ENCODE measurements around the gene MRPS17. TPM values are rescaled to one million over a fixed set of nuclear protein-coding genes. Genes with fewer than 3 reads are reported as not detected.

MRPS17 gene
- total and polyA plus RNA-seq, 2 donors (not counting 1 experiment from before 2014, with no cell fraction given): 14.6 to 17.5 TPM

DNA sequence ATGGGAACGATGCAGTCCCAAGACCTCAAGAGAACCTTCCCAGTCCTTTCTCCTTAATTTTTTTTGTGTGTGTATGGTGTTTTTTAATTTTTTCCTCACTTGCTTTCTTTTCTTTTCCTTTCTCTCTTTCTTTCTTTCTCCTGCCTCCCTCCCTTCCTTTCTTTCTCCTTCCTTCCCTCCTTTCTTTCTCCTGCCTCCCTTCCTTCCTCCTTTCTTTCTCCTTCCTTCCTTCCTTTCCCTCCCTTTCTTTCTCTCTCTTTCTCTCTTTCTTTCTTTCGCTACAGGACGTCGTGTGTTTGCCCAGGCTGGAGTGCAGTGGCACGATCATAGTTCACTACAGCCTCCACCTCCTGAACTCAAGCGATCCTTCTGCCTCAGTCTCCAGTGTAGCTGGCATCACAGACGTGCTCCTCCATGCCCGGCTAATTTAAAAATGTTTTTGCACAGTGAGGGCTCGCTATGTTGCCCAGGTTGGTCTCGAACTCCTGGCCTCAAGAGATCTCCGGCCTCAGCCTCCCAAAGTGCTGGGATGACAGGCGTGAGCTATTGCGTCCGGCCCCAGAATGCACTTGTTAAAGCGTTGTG lies 12.0 kb downstream of the MRPS17 start:
- no peaks in the 10 kb centered on the region for H4K20me1 ChIP-seq (ENCODE audit: control insufficient read depth, extremely low read depth, insufficient read depth, low read length)
- H3K9me3 ChIP-seq (ENCODE audit: control insufficient read depth, insufficient read depth, low read depth, low read length): no peaks in the 10 kb centered on the region
- no peak for DNase-seq (ENCODE audit: low read depth in 2 of 2)
- H3K4me3 ChIP-seq (replicated peaks in 1 of 4; ENCODE audit: control extremely low read depth in 1 of 4, insufficient read depth in 1 of 4, low read depth in 3 of 4, low read length in 4 of 4): peak overlapping the region; percentile 52 to 64 (median 57)
- peaks cover 2% of the 10 kb centered on the region for H3K79me2 ChIP-seq (ENCODE audit: control insufficient read depth, insufficient read depth, low read length)
- peak overlapping the region; percentile 46 for H2AFZ ChIP-seq (ENCODE audit: low read length)
- no peak for TF ChIP-seq EZH2 (IDR thresholded peaks at IDR 0.05; ENCODE audit: low read length, missing control alignments)
- TF ChIP-seq, protein P1, sequence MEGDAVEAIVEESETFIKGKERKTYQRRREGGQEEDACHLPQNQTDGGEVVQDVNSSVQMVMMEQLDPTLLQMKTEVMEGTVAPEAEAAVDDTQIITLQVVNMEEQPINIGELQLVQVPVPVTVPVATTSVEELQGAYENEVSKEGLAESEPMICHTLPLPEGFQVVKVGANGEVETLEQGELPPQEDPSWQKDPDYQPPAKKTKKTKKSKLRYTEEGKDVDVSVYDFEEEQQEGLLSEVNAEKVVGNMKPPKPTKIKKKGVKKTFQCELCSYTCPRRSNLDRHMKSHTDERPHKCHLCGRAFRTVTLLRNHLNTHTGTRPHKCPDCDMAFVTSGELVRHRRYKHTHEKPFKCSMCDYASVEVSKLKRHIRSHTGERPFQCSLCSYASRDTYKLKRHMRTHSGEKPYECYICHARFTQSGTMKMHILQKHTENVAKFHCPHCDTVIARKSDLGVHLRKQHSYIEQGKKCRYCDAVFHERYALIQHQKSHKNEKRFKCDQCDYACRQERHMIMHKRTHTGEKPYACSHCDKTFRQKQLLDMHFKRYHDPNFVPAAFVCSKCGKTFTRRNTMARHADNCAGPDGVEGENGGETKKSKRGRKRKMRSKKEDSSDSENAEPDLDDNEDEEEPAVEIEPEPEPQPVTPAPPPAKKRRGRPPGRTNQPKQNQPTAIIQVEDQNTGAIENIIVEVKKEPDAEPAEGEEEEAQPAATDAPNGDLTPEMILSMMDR (conservative IDR thresholded peaks at IDR 0.05 in 1 of 2, IDR thresholded peaks at IDR 0.05 in 1 of 2; ENCODE audit: low read depth in 1 of 2, low read length in 2 of 2): no peak
- no peak overlapping the region for H3K9ac ChIP-seq (ENCODE audit: insufficient read depth, low read length)
- no peaks in the 10 kb centered on the region for H3K27me3 ChIP-seq (ENCODE audit: control insufficient read depth, insufficient read depth, low read length)
- H3K4me2 ChIP-seq (ENCODE audit: extremely low read depth, insufficient read depth, low read length): peak overlapping the region; percentile 75
- H3K27ac ChIP-seq (ENCODE audit: insufficient read depth, low read length): no peak overlapping the region
- peaks cover 5% of the 10 kb centered on the region for H3K4me1 ChIP-seq (ENCODE audit: control insufficient read depth, extremely low read depth, insufficient read depth, low read length)
- H3K36me3 ChIP-seq (ENCODE audit: control insufficient read depth, insufficient read depth, low read length): no peaks in the 10 kb centered on the region

DNA sequence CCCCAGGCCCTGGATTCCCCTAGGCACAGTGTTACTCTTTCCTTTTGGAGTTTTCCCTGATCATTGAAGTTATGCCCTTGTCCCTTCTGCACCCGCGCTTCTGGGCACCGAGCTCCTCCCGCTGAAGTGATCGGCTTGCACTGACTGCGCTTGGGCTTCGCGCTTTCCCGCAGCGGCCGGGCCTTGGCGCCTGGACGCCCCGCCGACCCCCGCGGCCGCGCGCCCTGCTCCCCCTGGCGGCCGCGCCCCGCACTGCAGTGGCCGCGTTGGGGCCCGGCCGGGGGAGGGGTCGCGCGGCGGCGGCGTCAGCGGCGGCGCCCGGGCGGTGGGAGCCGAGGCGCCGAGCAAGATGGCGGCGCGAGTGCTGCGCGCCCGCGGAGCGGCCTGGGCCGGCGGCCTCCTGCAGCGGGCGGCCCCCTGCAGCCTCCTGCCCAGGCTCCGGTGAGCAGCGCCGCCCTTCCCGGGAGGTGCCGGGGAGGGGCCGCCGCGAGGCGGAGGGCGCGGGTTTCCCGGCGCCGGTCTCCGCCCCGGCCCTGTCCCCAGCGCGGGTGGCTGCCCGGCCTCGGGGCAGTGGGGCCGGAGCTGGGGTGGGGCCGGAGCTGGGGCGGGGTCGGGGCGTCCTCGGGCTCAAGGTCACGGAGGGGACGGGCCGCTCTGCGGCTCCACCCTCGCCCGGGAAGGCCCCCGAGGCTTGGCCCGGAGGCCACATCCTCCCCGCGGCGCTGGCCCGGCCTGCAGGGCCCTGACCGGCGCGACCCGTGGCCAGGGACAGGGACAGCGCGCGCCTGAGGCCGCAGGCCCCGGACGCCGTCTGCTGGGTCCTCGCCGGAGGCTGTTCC lies 12.8 kb downstream of the MRPS17 start, which contains the start of gene NIPSNAP2:
Gene NIPSNAP2, plus strand, starts transcription at position 325 of the 839 bp plus-strand sequence. Its CDS starts 25 bp downstream, at position 350.
- Histone ChIP-seq H3K4me1 (ENCODE audit: control insufficient read depth, extremely low read depth, insufficient read depth, low read length) (peaks cover 5% of the 10 kb centered on the region), H3K9ac (ENCODE audit: insufficient read depth, low read length) (peak within 1 kb of the TSS; percentile 63), H3K4me2 (ENCODE audit: extremely low read depth, insufficient read depth, low read length) (peak within 1 kb of the TSS; percentile 75), H3K79me2 (ENCODE audit: control insufficient read depth, insufficient read depth, low read length) (peaks cover 2% of the 10 kb centered on the region), H2AFZ (ENCODE audit: low read length) (peak within 1 kb of the TSS; percentile 89), H3K27ac (ENCODE audit: insufficient read depth, low read length) (peak within 1 kb of the TSS; percentile 59), H3K9me3 (ENCODE audit: control insufficient read depth, insufficient read depth, low read depth, low read length) (no peaks in the 10 kb centered on the region), H3K27me3 (ENCODE audit: control insufficient read depth, insufficient read depth, low read length) (no peaks in the 10 kb centered on the region), H4K20me1 (ENCODE audit: control insufficient read depth, extremely low read depth, insufficient read depth, low read length) (no peaks in the 10 kb centered on the region), H3K36me3 (ENCODE audit: control insufficient read depth, insufficient read depth, low read length) (no peaks in the 10 kb centered on the region), H3K4me3 (replicated peaks in 1 of 4; ENCODE audit: control extremely low read depth in 1 of 4, insufficient read depth in 1 of 4, low read depth in 3 of 4, low read length in 4 of 4) (peak within 1 kb of the TSS; percentile 52 to 78 (median 65))
- TF ChIP-seq, protein P1 (conservative IDR thresholded peaks at IDR 0.05 in 1 of 2, IDR thresholded peaks at IDR 0.05 in 1 of 2; ENCODE audit: low read depth in 1 of 2, low read length in 2 of 2): peak in 1 of 2 donors; percentile 22
- TF ChIP-seq EZH2 (IDR thresholded peaks at IDR 0.05; ENCODE audit: low read length, missing control alignments): no peak
- DNase-seq (ENCODE audit: low read depth in 2 of 2): peak; percentile 51 to 68

DNA sequence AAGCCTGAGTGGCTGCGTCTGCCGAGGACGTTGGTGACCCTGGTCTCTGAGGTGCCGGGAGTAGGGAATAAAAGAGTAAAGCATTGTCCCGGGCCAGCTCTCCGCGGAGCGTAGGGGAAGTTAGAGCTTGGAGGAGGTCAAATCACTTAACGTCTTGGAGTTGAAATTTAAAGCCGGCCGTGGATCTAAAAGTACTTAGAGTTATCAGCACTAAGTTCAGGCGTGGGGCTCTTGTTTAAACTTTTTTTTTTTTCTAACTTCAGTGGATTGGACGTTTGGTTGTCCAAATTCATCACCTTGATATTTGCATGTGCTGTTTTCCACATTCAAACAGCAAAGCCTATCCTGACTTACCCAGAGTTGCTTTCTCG lies 13.4 kb downstream of the MRPS17 start:
- no peaks in the 10 kb centered on the region for H3K9me3 ChIP-seq (ENCODE audit: control insufficient read depth, insufficient read depth, low read depth, low read length)
- H3K9ac ChIP-seq (ENCODE audit: insufficient read depth, low read length): peak overlapping the region; percentile 63
- no peaks in the 10 kb centered on the region for H3K27me3 ChIP-seq (ENCODE audit: control insufficient read depth, insufficient read depth, low read length)
- H3K4me2 ChIP-seq (ENCODE audit: extremely low read depth, insufficient read depth, low read length): peak overlapping the region; percentile 59
- no peaks in the 10 kb centered on the region for H3K36me3 ChIP-seq (ENCODE audit: control insufficient read depth, insufficient read depth, low read length)
- peak; percentile 40 to 57 for DNase-seq (ENCODE audit: low read depth in 2 of 2)
- TF ChIP-seq EZH2 (IDR thresholded peaks at IDR 0.05; ENCODE audit: low read length, missing control alignments): no peak
- TF ChIP-seq, protein P1 (conservative IDR thresholded peaks at IDR 0.05 in 1 of 2, IDR thresholded peaks at IDR 0.05 in 1 of 2; ENCODE audit: low read depth in 1 of 2, low read length in 2 of 2): no peak
- peak overlapping the region; percentile 59 for H3K27ac ChIP-seq (ENCODE audit: insufficient read depth, low read length)
- H3K79me2 ChIP-seq (ENCODE audit: control insufficient read depth, insufficient read depth, low read length): peaks cover 2% of the 10 kb centered on the region
- H2AFZ ChIP-seq (ENCODE audit: low read length): peak overlapping the region; percentile 62
- H3K4me3 ChIP-seq (replicated peaks in 1 of 4; ENCODE audit: control extremely low read depth in 1 of 4, insufficient read depth in 1 of 4, low read depth in 3 of 4, low read length in 4 of 4): peak overlapping the region; percentile 52 to 78 (median 65)
- H3K4me1 ChIP-seq (ENCODE audit: control insufficient read depth, extremely low read depth, insufficient read depth, low read length): peaks cover 5% of the 10 kb centered on the region
- no peaks in the 10 kb centered on the region for H4K20me1 ChIP-seq (ENCODE audit: control insufficient read depth, extremely low read depth, insufficient read depth, low read length)

Data from fibroblast of lung (primary cell).